Endometrial microvascular endothelial cells (primary cell): ENCODE data around the gene BFSP1. TPM values are rescaled to one million over a fixed set of nuclear protein-coding genes. Genes with fewer than 3 reads are reported as not detected.

Source experiments
- in situ Hi-C: cut with HindIII; loops from 2 replicates; pipeline ENCODE4 v1.10.0; 2017; ENCODE audit warnings: low sequenced_read_pairs, low pct_unique_long_range_greater_than_20kb; ENCODE audit errors: inconsistent ontology term
- total RNA-seq: library from RNA; depleted of rRNA; stranded (reverse); fragments of >200 nt; gene quantifications from one replicate; pipeline ENCODE4 v1.2.3, GENCODE V29; 2015; ENCODE audit errors: inconsistent ontology term

Gene BFSP1
- total RNA-seq, 1 donor from 2014 or later, result 3.5 TPM

DNA sequence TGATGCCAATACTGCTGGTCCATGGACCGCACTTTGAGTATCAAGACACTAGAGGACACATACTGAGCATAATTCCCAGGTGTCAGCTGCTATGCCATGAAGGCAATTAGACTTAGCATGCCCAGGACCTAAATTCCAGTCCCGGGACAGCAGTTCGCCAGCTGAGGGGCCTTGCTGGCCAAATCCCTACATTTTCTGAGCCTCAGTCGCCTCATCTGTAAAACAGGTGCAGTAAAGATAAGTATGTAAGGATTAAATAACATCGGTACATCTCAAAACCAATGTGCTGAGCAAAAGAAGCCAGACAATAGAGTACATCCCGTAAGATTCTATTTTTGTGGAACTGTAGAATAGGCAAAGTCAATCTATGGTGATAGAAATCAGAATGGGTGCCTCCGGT, 1.0 kb downstream of the BFSP1 start:
- in situ Hi-C loops, result no loop called here

DNA sequence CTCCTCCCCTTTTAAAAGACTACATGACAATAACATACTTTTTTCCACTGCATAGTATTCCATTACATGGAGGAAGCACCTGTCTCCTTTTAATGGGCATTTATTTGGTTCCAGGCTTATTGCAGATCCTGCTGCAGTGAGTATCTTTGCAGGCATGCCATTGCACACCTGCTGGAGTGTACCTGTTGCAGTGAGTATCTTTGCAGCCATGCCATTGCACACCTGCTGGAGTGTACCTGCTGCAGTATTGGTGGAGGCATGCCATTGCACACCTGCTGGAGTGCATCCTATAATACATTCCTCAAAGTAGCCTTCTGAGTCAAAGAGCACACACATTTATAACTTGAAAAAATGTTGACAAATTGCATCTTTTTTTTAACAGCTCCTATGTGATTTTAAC, 1.6 kb downstream of the BFSP1 start:
- in situ Hi-C loops, result no loop called here

DNA sequence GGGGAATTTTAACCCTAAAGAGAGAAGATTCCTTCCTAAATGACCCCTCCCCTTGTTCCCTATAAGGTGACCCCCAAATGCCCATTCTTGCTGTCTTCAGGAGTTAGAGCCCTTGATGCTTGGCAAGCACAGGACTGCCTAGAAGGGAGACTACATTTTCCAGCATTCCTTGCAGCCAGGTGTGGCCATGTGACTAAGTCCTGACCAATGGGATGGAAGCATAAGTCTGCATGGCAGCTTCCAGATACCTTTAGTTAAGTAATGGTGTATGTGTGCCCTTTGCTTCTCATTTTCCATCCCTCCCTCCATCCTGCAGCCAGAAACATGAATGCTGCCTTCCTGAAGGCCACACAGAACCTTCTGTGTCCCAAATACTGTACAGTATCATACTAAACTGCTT, 5.5 kb downstream of the BFSP1 start:
- in situ Hi-C loops, result no loop called here

GRCh38 chr20:17525132-17525531, 6.0 kb downstream of the BFSP1 start:
- in situ Hi-C loops, result no loop called here

DNA sequence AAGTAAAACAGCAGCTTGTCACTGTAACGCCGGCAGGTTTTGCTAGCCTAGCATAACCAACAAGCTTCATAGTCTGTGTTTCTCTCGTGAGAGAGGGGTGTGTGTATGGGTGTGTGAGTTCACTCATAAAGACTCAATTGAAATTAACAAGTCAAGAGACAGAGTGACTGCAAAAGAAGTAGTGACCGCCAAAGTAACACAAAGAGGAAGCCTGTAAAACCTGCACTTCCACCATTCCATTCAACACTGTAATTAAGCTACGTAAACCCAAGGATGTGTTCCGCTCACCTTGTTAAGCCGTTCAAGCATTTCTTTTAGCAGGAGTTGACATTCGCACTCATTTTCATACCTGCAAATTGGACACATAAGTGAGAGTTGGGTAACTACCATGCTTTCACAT, 6.6 kb downstream of the BFSP1 start:
- in situ Hi-C loops, result loop anchor here (25.0 kb wide), 1 partner anchor 763 kb away; the partner anchor contains the start of gene ZNF133

DNA sequence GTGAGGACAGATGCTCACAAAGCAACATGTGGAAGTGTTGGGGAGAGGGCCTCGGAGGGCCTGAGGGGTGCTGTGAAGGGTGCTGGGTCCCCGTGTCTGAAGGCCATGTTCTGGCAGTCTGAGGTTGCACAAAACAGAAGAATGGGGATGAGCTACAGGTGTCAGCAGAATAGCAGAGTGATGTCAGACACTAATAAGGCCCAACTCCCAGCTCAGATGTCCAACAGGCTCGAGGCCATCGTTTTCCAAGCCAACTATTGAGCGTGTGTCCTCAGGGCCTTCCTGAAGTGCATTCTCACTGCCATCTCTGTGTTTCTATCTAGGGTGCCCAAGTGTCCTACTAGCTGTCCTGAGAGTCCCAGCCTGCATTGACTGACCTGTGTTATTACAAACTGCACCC, 7.9 kb downstream of the BFSP1 start:
- in situ Hi-C loops, result loop anchor here (25.0 kb wide), 1 partner anchor 764 kb away; the partner anchor contains the start of gene ZNF133

DNA sequence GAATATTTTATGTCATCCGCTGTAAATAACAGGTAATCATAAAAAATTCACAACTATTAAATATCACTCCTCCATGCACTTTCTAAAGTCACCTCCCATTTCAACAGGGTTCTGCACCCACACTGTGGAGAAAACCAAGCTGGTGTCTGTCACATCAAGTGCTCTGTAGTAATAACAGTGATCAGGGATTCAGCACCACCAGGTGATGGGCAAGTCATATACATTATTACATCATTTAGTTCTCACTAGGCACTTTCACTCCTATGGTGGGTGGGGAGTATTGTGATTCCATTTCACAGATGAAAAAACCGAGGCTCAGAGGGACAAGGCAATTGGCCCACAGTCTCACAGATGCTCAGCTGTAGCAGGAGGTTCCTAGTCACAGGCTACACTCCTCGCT, 8.7 kb downstream of the BFSP1 start:
- in situ Hi-C loops, result loop anchor here (25.0 kb wide), 1 partner anchor 765 kb away; the partner anchor contains the start of gene ZNF133

GRCh38 chr20:17520583-17520982, 10.6 kb downstream of the BFSP1 start:
- in situ Hi-C loops, result loop anchor here (25.0 kb wide), 1 partner anchor 767 kb away; the partner anchor contains the start of gene ZNF133

DNA sequence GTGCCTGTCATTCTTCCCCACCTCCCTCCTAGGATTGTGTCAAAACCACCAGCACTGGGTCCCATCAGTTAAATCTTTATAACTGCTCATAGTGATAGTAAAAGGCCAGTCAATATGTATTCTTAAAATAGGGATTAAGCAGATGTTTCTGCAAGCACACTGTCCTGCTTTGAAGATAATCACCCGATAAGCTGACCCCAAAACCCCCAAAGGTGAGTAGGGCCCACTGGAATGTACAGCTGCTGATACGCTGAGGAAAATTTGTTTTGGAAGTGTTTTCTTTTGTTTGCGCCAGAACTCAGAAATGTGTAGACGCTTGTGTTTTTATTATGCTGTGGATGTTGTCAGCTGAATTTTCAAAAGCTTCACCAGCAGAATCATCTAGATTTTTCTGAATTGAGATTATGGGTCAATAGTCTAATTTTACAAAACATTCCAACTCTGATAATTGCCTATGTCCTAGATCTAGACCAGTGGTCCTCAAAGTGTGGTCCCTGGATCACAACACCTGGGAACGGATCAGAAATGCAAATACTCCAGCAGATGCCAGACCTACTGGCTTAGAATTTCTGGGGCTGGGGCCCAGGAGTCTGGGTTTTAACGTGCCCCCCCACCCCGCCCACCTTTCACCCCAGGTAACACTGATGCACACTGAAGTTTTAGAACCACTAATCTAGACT, 11.4 kb downstream of the BFSP1 start:
- in situ Hi-C loops, result loop anchor here (25.0 kb wide), 1 partner anchor 768 kb away; the partner anchor contains the start of gene ZNF133

DNA sequence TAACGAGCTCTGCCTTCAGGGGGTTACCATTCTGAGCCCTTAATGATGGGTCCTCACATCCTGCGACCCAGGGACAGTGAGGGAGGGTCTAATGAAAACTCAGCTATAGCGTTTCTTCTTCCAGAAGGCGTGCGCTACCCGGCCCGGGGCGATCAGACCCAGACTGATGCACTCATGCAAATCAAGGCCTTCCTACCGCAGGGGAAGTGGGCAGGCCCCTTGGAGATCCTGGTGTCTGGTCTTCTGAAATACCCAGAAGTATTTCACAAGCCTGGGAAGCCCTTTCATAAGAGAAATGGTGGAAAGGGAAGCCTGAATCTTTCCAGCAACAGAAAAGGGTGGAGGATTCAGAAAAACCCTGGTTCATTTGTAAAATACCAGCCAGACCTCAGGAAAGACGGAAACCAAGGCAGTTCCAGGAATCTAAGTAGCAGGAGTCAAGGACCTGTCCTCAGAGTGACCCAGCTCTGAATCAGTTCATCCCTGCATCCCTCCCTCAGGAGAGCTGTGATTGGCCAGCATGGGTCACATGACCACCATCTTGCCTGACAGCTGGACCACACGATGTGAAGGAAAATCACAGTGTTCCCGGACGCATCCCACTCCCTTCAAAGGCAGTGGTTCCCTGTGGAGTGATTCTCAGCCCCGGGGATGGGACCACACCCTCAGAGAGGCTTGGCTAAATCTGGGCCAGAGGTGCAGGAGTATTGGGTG, 12.7 kb downstream of the BFSP1 start:
- in situ Hi-C loops, result loop anchor here (25.0 kb wide), 1 partner anchor 769 kb away; the partner anchor contains the start of gene ZNF133

GRCh38 chr20:17515053-17515452, 16.1 kb downstream of the BFSP1 start:
- in situ Hi-C loops, result loop anchor here (25.0 kb wide), 1 partner anchor 772 kb away; the partner anchor contains the start of gene ZNF133

GRCh38 chr20:17513939-17514338, 17.2 kb downstream of the BFSP1 start:
- in situ Hi-C loops, result loop anchor here (25.0 kb wide), 1 partner anchor 773 kb away; the partner anchor contains the start of gene ZNF133

GRCh38 chr20:17511401-17511800, 19.8 kb downstream of the BFSP1 start:
- in situ Hi-C loops, result loop anchor here (25.0 kb wide), 1 partner anchor 776 kb away; the partner anchor contains the start of gene ZNF133

- in situ Hi-C loops, result loop anchor here (25.0 kb wide), 1 partner anchor 777 kb away; the partner anchor contains the start of gene ZNF133
Observed at GRCh38 chr20:17510548-17510947, 20.6 kb downstream of the BFSP1 start.

DNA sequence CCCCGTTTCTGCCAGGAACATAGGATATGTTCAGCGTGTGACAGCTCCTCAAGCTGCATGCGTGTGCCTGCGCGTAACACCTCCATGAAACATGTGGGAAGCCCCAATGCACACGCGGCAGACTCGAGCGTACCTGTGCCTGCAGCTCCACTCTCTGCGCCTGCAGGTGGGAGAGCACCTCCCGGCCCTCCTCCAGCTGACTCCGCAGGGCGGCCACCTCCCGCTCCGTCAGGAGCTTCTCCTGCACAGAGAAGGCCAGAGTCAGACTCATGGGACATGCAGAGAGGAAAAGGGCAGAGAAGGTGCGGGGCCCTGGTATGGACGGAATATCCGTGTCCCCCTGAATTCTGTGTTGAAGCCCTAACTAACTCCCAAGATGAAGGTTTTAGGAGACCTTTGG, 22.4 kb downstream of the BFSP1 start:
- in situ Hi-C loops, result loop anchor here (25.0 kb wide), 1 partner anchor 779 kb away; the partner anchor contains the start of gene ZNF133

DNA sequence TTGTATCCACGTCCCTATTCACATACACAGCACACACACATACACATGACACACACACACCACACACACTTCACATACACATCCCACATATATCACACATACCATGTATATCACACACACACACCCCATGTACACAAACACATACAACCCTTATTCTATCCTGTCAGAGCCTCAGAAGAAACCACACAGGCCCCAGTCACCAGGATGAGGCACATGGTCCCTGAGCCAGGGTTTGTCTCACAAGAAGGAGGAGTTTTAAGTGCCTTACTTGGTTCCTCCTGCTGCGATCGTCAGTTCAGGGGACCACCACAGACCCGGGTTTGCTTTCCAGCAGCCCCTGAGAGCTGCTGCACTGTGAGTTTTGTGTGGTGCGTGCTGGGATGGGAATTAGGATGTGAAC, 23.6 kb downstream of the BFSP1 start:
- in situ Hi-C loops, result loop anchor here (25.0 kb wide), 1 partner anchor 780 kb away; the partner anchor contains the start of gene ZNF133

- in situ Hi-C loops, result loop anchor here (25.0 kb wide), 1 partner anchor 780 kb away; the partner anchor contains the start of gene ZNF133
Observed at GRCh38 chr20:17507032-17507431, 24.1 kb downstream of the BFSP1 start.

DNA sequence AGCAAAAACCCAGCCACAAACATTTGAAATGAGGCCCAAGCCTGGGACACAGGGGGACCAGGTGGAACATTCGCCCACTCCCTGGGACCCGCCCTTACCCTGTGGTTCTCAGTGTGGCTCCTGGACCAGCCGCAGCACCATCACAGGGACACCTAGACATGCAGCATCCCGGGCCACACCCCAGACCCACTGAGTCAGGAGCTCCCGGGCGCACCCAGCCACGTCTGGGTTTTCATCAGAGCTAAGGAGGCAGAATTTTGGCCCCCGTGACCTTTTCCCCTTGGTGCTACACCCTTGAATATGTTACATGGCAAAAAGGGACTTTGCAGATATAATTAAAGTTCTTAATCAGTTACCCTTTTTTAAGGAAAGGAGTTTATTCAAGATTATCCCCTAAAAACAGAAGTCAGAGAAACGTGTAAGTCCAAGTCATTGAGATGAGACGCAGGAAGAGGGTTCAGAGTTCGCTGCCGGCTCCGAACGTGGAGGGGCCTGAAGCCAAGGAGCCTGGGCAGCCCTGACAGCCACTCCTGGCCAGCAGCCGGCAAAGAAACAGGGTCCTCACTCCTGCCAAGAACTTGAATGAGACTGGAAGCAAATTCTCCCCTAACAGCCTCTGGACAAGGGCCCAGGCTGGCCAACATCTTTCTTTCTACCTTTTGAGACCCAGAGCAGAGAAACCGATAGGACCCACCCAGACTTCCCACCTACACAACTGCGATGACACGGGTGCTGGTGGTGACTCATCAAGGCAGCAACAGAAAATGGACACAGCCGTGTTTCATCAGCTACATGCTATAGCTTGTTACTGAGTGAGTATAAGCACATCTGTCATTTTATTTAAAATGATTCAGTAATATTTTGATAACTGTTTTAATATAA, 25.3 kb downstream of the BFSP1 start:
- in situ Hi-C loops, result loop anchor here (25.0 kb wide), 1 partner anchor 781 kb away; the partner anchor contains the start of gene ZNF133
